Ascending aorta (tissue), 2 donors: ENCODE results near the gene AMIGO3. TPM values are rescaled to one million over a fixed set of nuclear protein-coding genes. Genes with fewer than 3 reads are reported as not detected.

ENCODE experiments used
- DNase-seq, 2 donors: peaks; one replicate each; pipeline ENCODE4 v3.0.0-alpha.2; 2019; ENCODE audit warnings: low spot score in 2 of 2
- H3K27ac ChIP-seq, 2 donors: fragments of 200-600 bp; sonication (generic); one replicate each; pipeline ENCODE4 v1.5.1; 2016 to 2017; ENCODE audit warnings: mild to moderate bottlenecking in 1 of 2
- H3K27me3 ChIP-seq: fragments of 200-600 bp; sonication (generic); one replicate; pipeline ENCODE4 v1.5.1; 2017
- H3K36me3 ChIP-seq, 2 donors: fragments of 200-600 bp; sonication (generic); one replicate each; pipeline ENCODE4 v1.5.1; 2016
- H3K4me1 ChIP-seq, 2 donors: fragments of 200-600 bp; sonication (generic); one replicate each; pipeline ENCODE4 v1.5.1; 2016 to 2017; ENCODE audit warnings: mild to moderate bottlenecking in 1 of 2
- H3K4me3 ChIP-seq, 2 donors: fragments of 200-600 bp; sonication (generic); one replicate each; pipeline ENCODE4 v1.5.1; 2016 to 2017; ENCODE audit warnings: mild to moderate bottlenecking in 1 of 2
- H3K9me3 ChIP-seq, 2 donors: fragments of 200-600 bp; sonication (generic); one replicate each; pipeline ENCODE4 v1.5.1; 2016
- intact Hi-C: fragments of 100-400 bp; cut with DNase I; formaldehyde crosslinking; loops from one replicate; pipeline ENCODE4 v1.15.1; 2023
- total RNA-seq: library from RNA; depleted of rRNA; stranded (reverse); fragments of >200 nt; gene quantifications from one replicate; pipeline ENCODE4 v1.1.0, GENCODE V29; 2016
- TF ChIP-seq, protein P1 (sequence below), 3 experiments: fragments of 200-600 bp in 2 of 3; fragments of 450-650 bp in 1 of 3; sonication (generic) in 2 of 3; IDR thresholded peaks; one replicate each; pipeline ENCODE4 v1.5.1; 2016 to 2019; ENCODE audit warnings: antibody characterized with exemption in 3 of 3, mild to moderate bottlenecking in 1 of 3, moderate library complexity in 1 of 3

The AMIGO3 gene, protein sequence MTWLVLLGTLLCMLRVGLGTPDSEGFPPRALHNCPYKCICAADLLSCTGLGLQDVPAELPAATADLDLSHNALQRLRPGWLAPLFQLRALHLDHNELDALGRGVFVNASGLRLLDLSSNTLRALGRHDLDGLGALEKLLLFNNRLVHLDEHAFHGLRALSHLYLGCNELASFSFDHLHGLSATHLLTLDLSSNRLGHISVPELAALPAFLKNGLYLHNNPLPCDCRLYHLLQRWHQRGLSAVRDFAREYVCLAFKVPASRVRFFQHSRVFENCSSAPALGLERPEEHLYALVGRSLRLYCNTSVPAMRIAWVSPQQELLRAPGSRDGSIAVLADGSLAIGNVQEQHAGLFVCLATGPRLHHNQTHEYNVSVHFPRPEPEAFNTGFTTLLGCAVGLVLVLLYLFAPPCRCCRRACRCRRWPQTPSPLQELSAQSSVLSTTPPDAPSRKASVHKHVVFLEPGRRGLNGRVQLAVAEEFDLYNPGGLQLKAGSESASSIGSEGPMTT
- total RNA-seq: 0.43 TPM

DNA sequence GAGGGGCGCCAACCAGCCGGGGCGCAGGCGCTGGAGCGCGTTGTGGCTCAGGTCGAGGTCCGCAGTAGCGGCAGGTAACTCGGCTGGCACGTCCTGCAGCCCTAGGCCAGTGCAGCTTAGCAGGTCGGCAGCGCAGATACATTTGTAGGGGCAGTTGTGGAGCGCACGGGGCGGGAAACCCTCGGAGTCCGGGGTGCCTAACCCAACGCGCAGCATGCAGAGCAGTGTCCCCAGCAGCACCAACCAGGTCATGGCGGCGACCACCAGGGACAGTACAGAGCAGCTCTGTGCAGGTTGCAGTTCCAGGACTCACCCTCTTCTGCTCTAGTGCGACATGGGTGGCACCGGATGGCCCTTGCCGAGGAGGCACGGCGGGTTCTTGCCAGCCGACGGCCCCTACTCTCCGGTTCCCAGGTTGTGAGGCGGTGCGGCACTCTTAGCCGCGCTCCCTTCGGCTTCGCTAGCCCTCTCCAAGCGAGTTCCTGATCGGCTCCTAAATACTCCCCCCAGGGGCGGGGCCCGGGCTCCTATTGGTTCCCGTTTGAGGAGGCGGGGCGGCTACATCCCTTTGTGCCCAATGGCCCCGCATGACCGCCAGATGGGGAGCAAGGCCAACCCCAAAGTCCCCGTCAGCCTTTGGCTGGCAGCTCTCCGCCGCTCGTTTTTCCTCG lies at the start of gene AMIGO3:
Gene AMIGO3, minus strand, starts transcription at position 471 of the 671 bp plus-strand sequence. Its CDS starts 219 bp downstream, at position 252.
- peaks cover 13 to 37% of the 10 kb centered on the region in 2 donors for H3K36me3 ChIP-seq
- DNase-seq: peak; percentile 82 to 98
- intact Hi-C loops: no loop called here
- peak within 1 kb of the TSS; percentile 58 to 73 for H3K4me3 ChIP-seq
- H3K4me1 ChIP-seq: peaks cover 15 to 17% of the 10 kb centered on the region in 2 donors
- TF ChIP-seq, protein P1, sequence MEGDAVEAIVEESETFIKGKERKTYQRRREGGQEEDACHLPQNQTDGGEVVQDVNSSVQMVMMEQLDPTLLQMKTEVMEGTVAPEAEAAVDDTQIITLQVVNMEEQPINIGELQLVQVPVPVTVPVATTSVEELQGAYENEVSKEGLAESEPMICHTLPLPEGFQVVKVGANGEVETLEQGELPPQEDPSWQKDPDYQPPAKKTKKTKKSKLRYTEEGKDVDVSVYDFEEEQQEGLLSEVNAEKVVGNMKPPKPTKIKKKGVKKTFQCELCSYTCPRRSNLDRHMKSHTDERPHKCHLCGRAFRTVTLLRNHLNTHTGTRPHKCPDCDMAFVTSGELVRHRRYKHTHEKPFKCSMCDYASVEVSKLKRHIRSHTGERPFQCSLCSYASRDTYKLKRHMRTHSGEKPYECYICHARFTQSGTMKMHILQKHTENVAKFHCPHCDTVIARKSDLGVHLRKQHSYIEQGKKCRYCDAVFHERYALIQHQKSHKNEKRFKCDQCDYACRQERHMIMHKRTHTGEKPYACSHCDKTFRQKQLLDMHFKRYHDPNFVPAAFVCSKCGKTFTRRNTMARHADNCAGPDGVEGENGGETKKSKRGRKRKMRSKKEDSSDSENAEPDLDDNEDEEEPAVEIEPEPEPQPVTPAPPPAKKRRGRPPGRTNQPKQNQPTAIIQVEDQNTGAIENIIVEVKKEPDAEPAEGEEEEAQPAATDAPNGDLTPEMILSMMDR (IDR thresholded peaks at IDR 0.05): peak; percentile 61 to 86 (median 74)
- H3K9me3 ChIP-seq: no peaks in the 10 kb centered on the region
- H3K27ac ChIP-seq: peak within 1 kb of the TSS; percentile 60 to 61
- no peaks in the 10 kb centered on the region for H3K27me3 ChIP-seq

DNA sequence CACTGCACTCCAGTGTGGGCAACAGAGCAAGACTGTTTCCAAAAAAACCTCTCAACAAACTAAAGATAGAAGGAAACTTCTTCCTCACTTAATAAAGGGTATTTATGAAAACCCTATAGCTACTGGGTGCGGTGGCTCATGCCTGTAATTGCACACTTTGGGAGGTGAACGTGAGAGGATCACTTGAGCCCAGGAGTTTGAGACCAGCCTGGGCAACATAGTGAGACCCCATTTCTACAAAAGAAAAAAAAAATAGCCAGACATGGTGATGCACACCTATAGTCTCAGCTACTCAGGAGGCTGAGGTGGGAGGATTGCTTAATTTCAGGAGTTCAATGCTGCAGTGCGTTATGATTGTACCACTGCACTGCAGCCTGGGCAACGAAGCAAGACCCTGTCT lies 44.5 kb upstream of the AMIGO3 start:
- DNase-seq: no peak
- Histone ChIP-seq H3K27ac (no peak overlapping the region), H3K4me3 (no peak overlapping the region), H3K9me3 (no peaks in the 10 kb centered on the region), H3K36me3 (peaks cover 4% of the 10 kb centered on the region in 2 donors), H3K27me3 (no peaks in the 10 kb centered on the region), H3K4me1 (peaks cover 0 to 3% of the 10 kb centered on the region in 2 donors)
- intact Hi-C loops: no loop called here
- TF ChIP-seq, protein P1 (IDR thresholded peaks at IDR 0.05): no peak

DNA sequence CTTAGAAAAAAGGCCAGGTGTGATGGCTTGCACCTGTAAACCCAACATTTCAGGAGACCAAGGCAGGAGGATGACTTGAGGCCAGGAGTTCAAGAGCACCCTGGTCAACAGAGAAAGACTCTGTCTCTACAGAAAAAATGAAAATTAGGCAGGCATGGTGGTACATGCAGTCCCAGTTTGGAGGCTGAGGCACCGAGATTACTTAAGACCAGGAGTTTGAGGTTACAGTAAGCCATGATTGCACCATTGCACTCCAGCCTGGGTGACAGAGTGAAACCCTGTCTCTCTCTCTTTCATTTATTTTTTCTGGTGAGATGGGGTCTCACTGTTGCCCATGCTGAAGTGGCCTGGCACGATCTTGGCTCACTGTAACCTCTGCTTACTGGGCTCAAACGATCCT lies 42.2 kb upstream of the AMIGO3 start:
- Histone ChIP-seq H3K36me3 (peaks cover 3 to 4% of the 10 kb centered on the region in 2 donors), H3K4me1 (peaks cover 0 to 3% of the 10 kb centered on the region in 2 donors), H3K4me3 (no peak overlapping the region), H3K27me3 (no peaks in the 10 kb centered on the region), H3K9me3 (no peaks in the 10 kb centered on the region), H3K27ac (no peak overlapping the region)
- TF ChIP-seq, protein P1 (IDR thresholded peaks at IDR 0.05): no peak
- no peak for DNase-seq
- intact Hi-C loops: no loop called here

DNA sequence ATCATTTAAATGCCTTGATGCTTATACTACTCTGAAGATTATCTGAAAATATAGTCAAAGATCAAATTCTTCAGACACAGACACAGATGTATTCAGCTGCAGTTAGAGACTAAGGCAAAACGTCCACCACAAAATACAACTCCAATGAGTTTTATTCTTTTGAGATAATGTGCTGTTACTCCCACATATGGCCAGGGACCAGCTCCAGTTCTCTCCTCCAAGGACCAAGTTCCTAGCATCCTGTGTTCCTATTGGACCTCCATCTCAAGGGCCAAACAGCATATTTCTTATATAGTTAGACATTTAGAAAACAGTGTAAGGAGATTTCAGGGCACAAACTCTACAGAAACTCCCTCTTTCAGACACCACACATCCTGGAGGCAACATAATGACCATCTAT lies 39.7 kb upstream of the AMIGO3 start:
- DNase-seq: no peak
- no peaks in the 10 kb centered on the region for H3K9me3 ChIP-seq
- TF ChIP-seq, protein P1 (IDR thresholded peaks at IDR 0.05): no peak
- H3K27ac ChIP-seq: no peak overlapping the region
- H3K4me3 ChIP-seq: no peak overlapping the region
- peaks cover 0 to 3% of the 10 kb centered on the region in 2 donors for H3K4me1 ChIP-seq
- no peaks in the 10 kb centered on the region for H3K36me3 ChIP-seq
- H3K27me3 ChIP-seq: no peaks in the 10 kb centered on the region
- intact Hi-C loops: no loop called here

DNA sequence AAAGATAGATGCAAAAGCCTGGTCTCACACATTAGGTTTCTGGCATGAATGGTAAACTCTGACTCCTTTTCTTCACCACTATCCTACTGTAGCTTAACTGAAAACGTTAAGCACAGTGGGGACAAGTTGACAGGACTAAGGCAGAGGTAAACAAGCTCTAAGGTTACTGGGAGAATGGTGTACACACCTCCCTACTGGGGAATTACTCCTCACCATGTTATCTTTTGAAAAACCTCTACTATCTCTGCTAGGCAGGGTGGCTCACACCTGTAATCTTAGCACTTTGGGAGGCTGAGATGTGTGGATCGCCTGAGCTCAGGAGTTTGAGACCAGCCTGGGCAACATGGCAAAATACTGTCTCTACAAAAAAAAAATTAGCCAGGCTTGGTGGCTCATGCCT lies 37.7 kb upstream of the AMIGO3 start:
- no peak overlapping the region for H3K27ac ChIP-seq
- H3K27me3 ChIP-seq: no peaks in the 10 kb centered on the region
- H3K4me1 ChIP-seq: peaks cover 0 to 5% of the 10 kb centered on the region in 2 donors
- no peak for DNase-seq
- no peak overlapping the region for H3K4me3 ChIP-seq
- H3K9me3 ChIP-seq: no peaks in the 10 kb centered on the region
- intact Hi-C loops: no loop called here
- H3K36me3 ChIP-seq: no peaks in the 10 kb centered on the region
- TF ChIP-seq, protein P1 (IDR thresholded peaks at IDR 0.05): no peak
